Inferior parietal cortex (tissue), 1 donor: Measurements from ENCODE around the gene DIPK1B.

Experiments
- DNase-seq: peaks from one replicate; pipeline ENCODE4 v3.0.0-alpha.2; 2016; ENCODE audit errors: extremely low spot score

Gene DIPK1B

GRCh38 chr9:136686794-136687711 is 25.3 kb upstream of the DIPK1B start, which contains the start of gene AGPAT2:
Gene AGPAT2 (minus strand): TSS chr9:136687457. CDS start chr9:136687357, 100 bp downstream.
- DNase-seq, result no peak

- DNase-seq, result no peak
Measured at GRCh38 chr9:136687721-136688223, 24.6 kb upstream of the DIPK1B start.

GRCh38 chr9:136688274-136689107 is 23.9 kb upstream of the DIPK1B start:
- DNase-seq, result no peak

- no peak for DNase-seq
Measured at GRCh38 chr9:136689108-136689460, 23.3 kb upstream of the DIPK1B start.

GRCh38 chr9:136690104-136690805 is 22.1 kb upstream of the DIPK1B start:
- no peak for DNase-seq

- no peak for DNase-seq
Measured at GRCh38 chr9:136690806-136691261, 21.5 kb upstream of the DIPK1B start.

GRCh38 chr9:136691316-136692184 is 20.8 kb upstream of the DIPK1B start:
- no peak for DNase-seq

GRCh38 chr9:136692185-136693134 is 19.9 kb upstream of the DIPK1B start:
- DNase-seq, result no peak

GRCh38 chr9:136693135-136693489 is 19.3 kb upstream of the DIPK1B start:
- no peak for DNase-seq

- no peak for DNase-seq
Measured at GRCh38 chr9:136693490-136694162, 18.7 kb upstream of the DIPK1B start.

GRCh38 chr9:136694163-136694871 is 18.1 kb upstream of the DIPK1B start:
- DNase-seq, result no peak

- no peak for DNase-seq
Measured at GRCh38 chr9:136694872-136695247, 17.5 kb upstream of the DIPK1B start.

GRCh38 chr9:136695435-136695895 is 16.9 kb upstream of the DIPK1B start:
- no peak for DNase-seq

- no peak for DNase-seq
Measured at GRCh38 chr9:136695955-136696354, 16.4 kb upstream of the DIPK1B start.

GRCh38 chr9:136696502-136696901 is 15.9 kb upstream of the DIPK1B start:
- DNase-seq, result no peak

GRCh38 chr9:136697146-136697820 is 15.1 kb upstream of the DIPK1B start:
- no peak for DNase-seq

- DNase-seq, result no peak
Measured at GRCh38 chr9:136697821-136698526, 14.4 kb upstream of the DIPK1B start.
